Mesenchymal stem cell (in vitro differentiated cells and primary cell): ENCODE results near the gene LBH.

Source experiments
- DNase-seq: peaks from one replicate; pipeline ENCODE4 v3.0.0-alpha.2; 2013
- H2AFZ ChIP-seq: one replicate; pipeline ENCODE4 v1.6.1; 2013; ENCODE audit warnings: low read depth, mild to moderate bottlenecking, control low read depth, inconsistent platforms, low read length, moderate library complexity
- H2AK5ac ChIP-seq: 2 replicates; pipeline ENCODE4 v1.6.1; 2013; ENCODE audit warnings: low read length, moderate library complexity, mild to moderate bottlenecking, inconsistent platforms; ENCODE audit not compliant: severe bottlenecking
- H2BK120ac ChIP-seq: one replicate; pipeline ENCODE4 v1.6.1; 2013; ENCODE audit warnings: low read depth, mild to moderate bottlenecking, inconsistent platforms, low read length, moderate library complexity
- H2BK12ac ChIP-seq, 2 experiments: one replicate each; pipeline ENCODE4 v1.6.1; 2013; ENCODE audit warnings: inconsistent platforms in 2 of 2, low read length in 2 of 2, mild to moderate bottlenecking in 2 of 2, moderate library complexity in 2 of 2, control low read depth in 1 of 2
- H2BK15ac ChIP-seq: one replicate; pipeline ENCODE4 v1.6.1; 2013; ENCODE audit warnings: mild to moderate bottlenecking, low read depth, inconsistent platforms; ENCODE audit not compliant: poor library complexity, severe bottlenecking
- H2BK5ac ChIP-seq: 2 replicates; pipeline ENCODE4 v1.6.1; 2013; ENCODE audit warnings: low read depth, mild to moderate bottlenecking, low read length, control low read depth, inconsistent platforms; ENCODE audit not compliant: poor library complexity, severe bottlenecking
- H3K14ac ChIP-seq, 2 experiments: one replicate each; pipeline ENCODE4 v1.6.1; 2013; ENCODE audit warnings: inconsistent platforms in 2 of 2, low read length in 2 of 2, control low read depth in 1 of 2, mild to moderate bottlenecking in 1 of 2, moderate library complexity in 1 of 2
- H3K18ac ChIP-seq, 2 experiments: one replicate each; pipeline ENCODE4 v1.6.1; 2013; ENCODE audit warnings: inconsistent platforms in 2 of 2, low read length in 2 of 2, control low read depth in 1 of 2, low read depth in 1 of 2, mild to moderate bottlenecking in 1 of 2
- H3K23ac ChIP-seq, 2 experiments: one replicate each; pipeline ENCODE4 v1.6.1; 2013; ENCODE audit warnings: inconsistent platforms in 2 of 2, low read length in 2 of 2, mild to moderate bottlenecking in 2 of 2, moderate library complexity in 2 of 2, control low read depth in 1 of 2
- H3K27ac ChIP-seq: 2 replicates; pipeline ENCODE4 v1.5.1; 2013; ENCODE audit warnings: mild to moderate bottlenecking, moderate library complexity, low read length, control low read depth, inconsistent platforms; ENCODE audit not compliant: poor library complexity, severe bottlenecking
- H3K27me3 ChIP-seq, 2 experiments: 2 replicates each; pipeline versions ENCODE4 v1.6.1 to v1.7.0; 2013; ENCODE audit warnings: low read length in 2 of 2, mild to moderate bottlenecking in 2 of 2, moderate library complexity in 2 of 2, control low read depth in 1 of 2, inconsistent platforms in 1 of 2; ENCODE audit not compliant: control insufficient read depth in 1 of 2, insufficient read depth in 1 of 2
- H3K36me3 ChIP-seq, 2 experiments: 2 replicates each; pipeline versions ENCODE4 v1.6.1 to v1.7.0; 2013; ENCODE audit warnings: low read length in 2 of 2, control low read depth in 1 of 2, inconsistent platforms in 1 of 2, low read depth in 1 of 2, mild to moderate bottlenecking in 1 of 2; ENCODE audit not compliant: insufficient read depth in 2 of 2, control insufficient read depth in 1 of 2
- H3K4ac ChIP-seq, 2 experiments: one replicate each; pipeline ENCODE4 v1.6.1; 2013; ENCODE audit warnings: inconsistent platforms in 2 of 2, low read length in 2 of 2, mild to moderate bottlenecking in 2 of 2, moderate library complexity in 2 of 2, control low read depth in 1 of 2, low read depth in 1 of 2
- H3K4me1 ChIP-seq: 2 replicates; pipeline ENCODE4 v1.6.1; 2013; ENCODE audit warnings: low read depth, low read length, control low read depth; ENCODE audit not compliant: control insufficient read depth, insufficient read depth
- H3K4me2 ChIP-seq: 2 replicates; pipeline ENCODE4 v1.6.1; 2013; ENCODE audit warnings: low read length, mild to moderate bottlenecking, inconsistent platforms; ENCODE audit not compliant: poor library complexity, severe bottlenecking
- H3K4me3 ChIP-seq, 2 experiments: 2 replicates each; pipeline versions ENCODE4 v1.5.1 to v1.7.0; 2013; ENCODE audit warnings: low read length in 2 of 2, mild to moderate bottlenecking in 2 of 2, control low read depth in 1 of 2, low read depth in 1 of 2; ENCODE audit not compliant: insufficient read depth in 1 of 2
- H3K79me1 ChIP-seq: replicated peaks from 2 replicates; pipeline ENCODE4 v1.6.1; 2013; ENCODE audit warnings: mild to moderate bottlenecking, control low read depth, low read length, inconsistent platforms; ENCODE audit not compliant: poor library complexity, severe bottlenecking
- H3K9ac ChIP-seq: 2 replicates; pipeline ENCODE4 v1.7.0; 2013; ENCODE audit warnings: mild to moderate bottlenecking, low read length, moderate library complexity
- H3K9me3 ChIP-seq: 2 replicates; pipeline ENCODE4 v1.7.0; 2013; ENCODE audit warnings: mild to moderate bottlenecking, low read length; ENCODE audit not compliant: control insufficient read depth
- H4K8ac ChIP-seq: one replicate; pipeline ENCODE4 v1.6.1; 2013; ENCODE audit warnings: inconsistent platforms, mild to moderate bottlenecking, low read length, moderate library complexity
- H4K91ac ChIP-seq: one replicate; pipeline ENCODE4 v1.6.1; 2013; ENCODE audit warnings: mild to moderate bottlenecking, low read length, inconsistent platforms
- WGBS: methylation state at CpG from one replicate; pipeline ENCODE4 v1.1.7; 2013; ENCODE audit warnings: mixed read lengths; 5-methylcytosine and 5-hydroxymethylcytosine counted together

LBH gene

GRCh38 chr2:30276455-30276911 lies 45.1 kb downstream of the LBH start:
- H3K14ac ChIP-seq: no peak overlapping the region
- H2AK5ac ChIP-seq: no peak overlapping the region
- H2BK120ac ChIP-seq: no peak overlapping the region
- no peak overlapping the region for H3K23ac ChIP-seq
- 89% methylated on average over 3 of the region's 4 CpGs for WGBS
- H2BK15ac ChIP-seq: no peak overlapping the region
- H3K4ac ChIP-seq: no peak overlapping the region
- no peak overlapping the region for H4K91ac ChIP-seq
- no peaks in the 10 kb centered on the region for H3K79me1 ChIP-seq
- no peak overlapping the region for H3K18ac ChIP-seq
- no peak overlapping the region for H3K4me2 ChIP-seq
- no peak overlapping the region for H2BK12ac ChIP-seq
- no peak overlapping the region for H3K4me3 ChIP-seq
- H3K27me3 ChIP-seq: peaks cover 3 to 15% of the 10 kb centered on the region in 2 experiments
- H2AFZ ChIP-seq: no peak overlapping the region
- H3K9me3 ChIP-seq: no peaks in the 10 kb centered on the region
- H4K8ac ChIP-seq: no peak overlapping the region
- H3K9ac ChIP-seq: no peak overlapping the region
- DNase-seq: no peak
- no peak overlapping the region for H3K27ac ChIP-seq
- no peak overlapping the region for H2BK5ac ChIP-seq
- no peaks in the 10 kb centered on the region for H3K36me3 ChIP-seq
- peaks cover 2% of the 10 kb centered on the region for H3K4me1 ChIP-seq

- no peak overlapping the region for H3K27ac ChIP-seq
- no peaks in the 10 kb centered on the region for H3K36me3 ChIP-seq
- H4K8ac ChIP-seq: no peak overlapping the region
- H2AK5ac ChIP-seq: no peak overlapping the region
- 85% methylated on average over 3 of the region's 3 CpGs for WGBS
- no peak overlapping the region for H3K14ac ChIP-seq
- H3K9me3 ChIP-seq: no peaks in the 10 kb centered on the region
- H2BK5ac ChIP-seq: no peak overlapping the region
- no peaks in the 10 kb centered on the region for H3K4me1 ChIP-seq
- no peak overlapping the region for H3K23ac ChIP-seq
- H2AFZ ChIP-seq: no peak overlapping the region
- no peak overlapping the region for H3K4me2 ChIP-seq
- DNase-seq: no peak
- H3K4me3 ChIP-seq: no peak overlapping the region
- peak overlapping the region in 1 of 2 experiments; percentile 6 for H2BK12ac ChIP-seq
- no peak overlapping the region for H2BK120ac ChIP-seq
- no peak overlapping the region for H4K91ac ChIP-seq
- no peak overlapping the region for H3K18ac ChIP-seq
- no peak overlapping the region for H2BK15ac ChIP-seq
- H3K4ac ChIP-seq: no peak overlapping the region
- peaks cover 0 to 18% of the 10 kb centered on the region in 2 experiments for H3K27me3 ChIP-seq
- no peak overlapping the region for H3K9ac ChIP-seq
- H3K79me1 ChIP-seq: no peaks in the 10 kb centered on the region
These were observed 46.2 kb downstream of the LBH start for GRCh38 chr2:30277582-30277981.

- Histone ChIP-seq H2AFZ (no peak overlapping the region), H3K14ac (no peak overlapping the region), H2BK15ac (no peak overlapping the region), H2BK120ac (no peak overlapping the region), H3K18ac (no peak overlapping the region), H3K4ac (no peak overlapping the region), H3K27ac (no peak overlapping the region), H3K36me3 (no peaks in the 10 kb centered on the region), H3K79me1 (no peaks in the 10 kb centered on the region), H4K91ac (no peak overlapping the region), H3K4me1 (no peaks in the 10 kb centered on the region), H3K9me3 (no peaks in the 10 kb centered on the region), H3K9ac (no peak overlapping the region), H4K8ac (no peak overlapping the region), H2BK5ac (no peak overlapping the region), H2BK12ac (no peak overlapping the region), H3K27me3 (peaks cover 0 to 18% of the 10 kb centered on the region in 2 experiments), H3K4me2 (no peak overlapping the region), H3K23ac (no peak overlapping the region), H3K4me3 (no peak overlapping the region), H2AK5ac (no peak overlapping the region)
- WGBS: 78% methylated on average over 1 of the region's 1 CpG
- no peak for DNase-seq
These were observed 47.1 kb downstream of the LBH start for GRCh38 chr2:30278419-30278818.

- Histone ChIP-seq H3K27ac (no peak overlapping the region), H3K27me3 (peaks cover 0 to 18% of the 10 kb centered on the region in 2 experiments)
- WGBS: 74% methylated on average over 7 of the region's 8 CpGs
These were observed 49.5 kb downstream of the LBH start for GRCh38 chr2:30280596-30281434.

More at GRCh38 chr2:30280596-30281434, 49.5 kb downstream of the LBH start:
- H3K9ac ChIP-seq: no peak overlapping the region
- H3K4me1 ChIP-seq: no peaks in the 10 kb centered on the region
- no peak overlapping the region for H2BK15ac ChIP-seq
- no peak overlapping the region for H4K8ac ChIP-seq
- no peak overlapping the region for H3K18ac ChIP-seq
- no peaks in the 10 kb centered on the region for H3K36me3 ChIP-seq
- no peaks in the 10 kb centered on the region for H3K79me1 ChIP-seq
- no peak overlapping the region for H2BK5ac ChIP-seq
- no peak overlapping the region for H2AK5ac ChIP-seq
- no peak overlapping the region for H3K23ac ChIP-seq
- no peak overlapping the region for H3K4ac ChIP-seq
- H2AFZ ChIP-seq: no peak overlapping the region
- H2BK120ac ChIP-seq: no peak overlapping the region
- H3K14ac ChIP-seq: no peak overlapping the region
- H2BK12ac ChIP-seq: peak overlapping the region in 1 of 2 experiments; percentile 15
- no peak for DNase-seq
- no peak overlapping the region for H4K91ac ChIP-seq
- no peak overlapping the region for H3K4me2 ChIP-seq
- no peak overlapping the region for H3K4me3 ChIP-seq
- H3K9me3 ChIP-seq: no peaks in the 10 kb centered on the region
